ENCODE measurements around the gene B4GALT2.

B4GALT2 gene

GRCh38 chr1:43978551-43979260 is at the start of gene B4GALT2:
Gene B4GALT2 (plus strand): TSS chr1:43979210. CDS start chr1:43981161, 1,951 bp downstream.
- DNase-seq (ENCODE audit: low spot score) = peak; percentile 53

GRCh38 chr1:43930168-43930948 is 48.7 kb upstream of the B4GALT2 start:
- DNase-seq (ENCODE audit: low spot score) = no peak

- no peak for DNase-seq (ENCODE audit: low spot score)
These were observed 48.1 kb upstream of the B4GALT2 start for GRCh38 chr1:43930949-43931275.

GRCh38 chr1:43931711-43932660 is 47.0 kb upstream of the B4GALT2 start:
- DNase-seq (ENCODE audit: low spot score) = no peak

GRCh38 chr1:43932786-43933385 is 46.1 kb upstream of the B4GALT2 start:
- DNase-seq (ENCODE audit: low spot score) = peak; percentile 59

- DNase-seq (ENCODE audit: low spot score) = peak; percentile 40
These were observed 45.5 kb upstream of the B4GALT2 start, which contains the start of gene ARTN for GRCh38 chr1:43933386-43934100. Gene ARTN (plus strand): TSS chr1:43933801. CDS start chr1:43935657, 1,856 bp downstream.

- DNase-seq (ENCODE audit: low spot score) = peak; percentile 63
These were observed 44.7 kb upstream of the B4GALT2 start for GRCh38 chr1:43934101-43934985.

GRCh38 chr1:43934986-43935324 is 44.1 kb upstream of the B4GALT2 start:
- no peak for DNase-seq (ENCODE audit: low spot score)

GRCh38 chr1:43935711-43936427 is 43.1 kb upstream of the B4GALT2 start:
- DNase-seq (ENCODE audit: low spot score) = peak; percentile 78

- peak; percentile 52 for DNase-seq (ENCODE audit: low spot score)
These were observed 42.4 kb upstream of the B4GALT2 start for GRCh38 chr1:43936431-43937151.

- peak; percentile 95 for DNase-seq (ENCODE audit: low spot score)
These were observed 41.7 kb upstream of the B4GALT2 start for GRCh38 chr1:43937179-43937865.

- no peak for DNase-seq (ENCODE audit: low spot score)
These were observed 40.6 kb upstream of the B4GALT2 start for GRCh38 chr1:43938383-43938782.

GRCh38 chr1:43938892-43939587 is 40.0 kb upstream of the B4GALT2 start:
- no peak for DNase-seq (ENCODE audit: low spot score)

- no peak for DNase-seq (ENCODE audit: low spot score)
These were observed 36.6 kb upstream of the B4GALT2 start for GRCh38 chr1:43942411-43942810.

GRCh38 chr1:43944860-43945259 is 34.1 kb upstream of the B4GALT2 start:
- DNase-seq (ENCODE audit: low spot score) = no peak

- DNase-seq (ENCODE audit: low spot score) = no peak
These were observed 33.3 kb upstream of the B4GALT2 start for GRCh38 chr1:43945674-43946235.
